GM03348 (cell line): ENCODE results near the gene ALKBH5.
A peak's percentile ranks its signal among the peaks of the same experiment; 100 is the strongest.

Experiments
- DNase-seq: peaks from one replicate; pipeline ENCODE4 v3.0.0; 2012; ENCODE audit warnings: low spot score

Gene ALKBH5

DNA sequence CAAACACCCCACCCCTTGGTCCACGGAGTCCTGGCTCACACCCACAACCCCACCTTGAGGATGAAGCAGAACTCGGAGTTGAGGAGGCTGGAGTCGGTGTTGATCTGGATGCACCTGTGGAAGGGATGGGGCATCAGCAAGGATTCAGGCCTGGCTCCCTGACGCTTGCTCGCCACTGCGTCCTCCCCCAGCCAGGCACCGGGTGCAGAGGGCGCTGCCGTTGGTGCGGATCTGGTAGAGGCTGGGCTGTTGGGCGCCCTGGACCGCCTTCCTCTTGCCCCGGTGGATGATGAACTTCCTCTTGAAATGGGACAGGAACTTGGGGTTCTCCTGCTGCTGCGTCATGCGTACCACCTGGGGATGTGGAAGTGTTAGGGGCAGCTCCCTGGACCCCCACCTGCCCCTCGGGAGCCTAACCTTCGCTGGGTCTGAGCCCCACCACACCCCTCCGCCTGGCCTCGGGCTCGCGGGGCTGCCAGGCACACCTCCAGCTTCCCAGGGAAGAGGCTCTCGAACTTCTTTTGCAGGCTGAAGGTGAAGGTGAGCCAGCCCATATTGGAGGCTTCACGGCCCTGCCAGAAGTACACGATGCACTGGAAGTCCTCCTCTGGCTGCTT lies 62.6 kb downstream of the ALKBH5 start:
- DNase-seq: no peak

DNA sequence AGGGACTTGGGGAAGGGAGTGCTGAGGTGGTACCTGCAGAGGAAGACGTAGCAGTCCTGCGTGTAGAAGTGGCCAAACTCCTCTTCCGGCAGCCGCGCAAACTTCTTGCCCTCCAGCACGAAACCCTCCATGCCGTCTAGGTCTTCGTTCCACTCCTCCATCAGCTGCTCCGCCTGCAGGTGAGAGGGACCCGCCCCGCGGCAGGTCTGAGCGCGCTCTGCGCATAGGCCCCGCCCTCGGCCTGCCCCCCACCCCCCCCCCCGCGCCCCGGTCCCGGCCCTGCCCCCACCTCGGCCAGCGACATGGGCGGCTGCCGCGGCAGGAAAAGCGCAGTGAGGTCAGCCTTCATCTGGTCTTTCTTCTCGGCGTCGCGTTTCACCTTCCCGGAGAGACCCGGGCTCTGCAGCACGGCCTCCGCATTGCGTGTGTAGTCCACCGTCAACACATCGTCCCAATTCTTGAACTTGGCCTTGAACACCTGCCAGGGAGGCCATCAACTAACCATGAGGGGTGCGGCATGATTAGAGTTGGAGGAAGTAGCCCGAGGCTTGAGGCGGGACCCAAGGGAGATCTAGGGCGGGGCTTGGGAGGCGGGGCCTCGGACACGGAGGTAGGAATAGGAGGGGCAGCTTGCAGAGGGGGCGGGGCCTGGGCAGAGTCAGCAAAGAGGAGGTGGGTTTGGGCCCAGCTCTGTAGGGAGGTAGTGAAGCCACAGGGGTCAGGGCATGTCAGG lies 63.4 kb downstream of the ALKBH5 start:
- peak; percentile 77 for DNase-seq

GRCh38 chr17:18247613-18248001 lies 64.0 kb downstream of the ALKBH5 start:
- DNase-seq: no peak

GRCh38 chr17:18248300-18248731 lies 64.7 kb downstream of the ALKBH5 start:
- DNase-seq: peak; percentile 86

GRCh38 chr17:18248811-18249210 lies 65.2 kb downstream of the ALKBH5 start:
- no peak for DNase-seq

GRCh38 chr17:18250259-18250658 lies 66.6 kb downstream of the ALKBH5 start:
- no peak for DNase-seq

DNA sequence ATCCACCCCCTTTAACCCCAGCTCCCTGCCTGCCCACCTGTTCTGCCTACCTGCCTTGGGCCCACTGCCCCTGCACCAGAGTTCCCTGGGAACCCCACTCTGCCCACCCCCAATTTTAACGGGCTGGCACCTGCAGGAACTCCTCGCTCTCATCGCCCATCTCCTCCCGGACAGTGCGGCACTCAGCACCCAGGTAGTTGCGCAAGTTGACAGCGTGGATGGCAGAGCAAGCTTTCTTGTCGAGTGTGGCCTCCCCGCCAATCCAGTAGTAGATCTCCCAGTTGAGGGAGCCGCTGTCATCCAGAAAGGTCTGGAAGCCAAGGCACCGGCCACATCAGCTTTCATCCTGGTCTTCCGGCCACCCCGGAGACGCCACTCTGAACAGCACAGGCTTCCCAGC lies 67.1 kb downstream of the ALKBH5 start:
- no peak for DNase-seq

- DNase-seq: no peak
Observed at GRCh38 chr17:18251204-18251603, 67.6 kb downstream of the ALKBH5 start.

GRCh38 chr17:18252160-18252559 lies 68.5 kb downstream of the ALKBH5 start:
- no peak for DNase-seq

DNA sequence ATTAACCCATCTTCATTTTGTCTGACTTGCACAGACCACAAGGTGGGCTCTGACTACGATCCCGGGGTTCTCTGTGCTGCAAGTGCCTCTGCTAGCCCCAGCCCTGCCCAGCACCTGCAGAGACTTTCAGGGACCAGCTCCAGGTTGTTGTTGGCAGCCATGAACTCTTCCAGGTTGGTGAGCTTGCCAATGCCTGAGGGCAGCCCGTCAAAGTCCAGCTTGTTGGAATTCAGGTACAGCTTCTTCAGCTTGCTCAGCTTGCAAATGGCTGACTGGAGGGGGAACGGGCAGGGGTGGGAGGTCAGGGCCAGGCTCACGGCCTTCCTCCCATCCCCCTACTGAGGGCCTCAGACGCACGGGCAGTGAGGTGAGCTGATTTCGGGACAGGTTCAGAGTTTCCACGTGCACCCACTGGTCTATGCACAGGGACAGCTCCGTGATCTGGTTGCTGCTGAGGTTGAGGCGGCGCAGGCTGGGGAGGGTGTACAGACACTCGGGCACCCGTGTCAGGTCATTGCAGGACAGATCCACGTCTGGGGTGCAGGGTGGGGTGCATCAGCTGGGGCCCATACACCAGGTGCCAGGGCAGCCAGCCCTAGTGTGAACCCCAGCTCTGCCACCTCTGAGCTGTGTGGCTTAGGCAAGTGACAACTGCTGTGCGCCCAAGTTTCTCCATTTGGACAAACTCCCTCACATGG lies 69.7 kb downstream of the ALKBH5 start:
- DNase-seq: no peak

DNA sequence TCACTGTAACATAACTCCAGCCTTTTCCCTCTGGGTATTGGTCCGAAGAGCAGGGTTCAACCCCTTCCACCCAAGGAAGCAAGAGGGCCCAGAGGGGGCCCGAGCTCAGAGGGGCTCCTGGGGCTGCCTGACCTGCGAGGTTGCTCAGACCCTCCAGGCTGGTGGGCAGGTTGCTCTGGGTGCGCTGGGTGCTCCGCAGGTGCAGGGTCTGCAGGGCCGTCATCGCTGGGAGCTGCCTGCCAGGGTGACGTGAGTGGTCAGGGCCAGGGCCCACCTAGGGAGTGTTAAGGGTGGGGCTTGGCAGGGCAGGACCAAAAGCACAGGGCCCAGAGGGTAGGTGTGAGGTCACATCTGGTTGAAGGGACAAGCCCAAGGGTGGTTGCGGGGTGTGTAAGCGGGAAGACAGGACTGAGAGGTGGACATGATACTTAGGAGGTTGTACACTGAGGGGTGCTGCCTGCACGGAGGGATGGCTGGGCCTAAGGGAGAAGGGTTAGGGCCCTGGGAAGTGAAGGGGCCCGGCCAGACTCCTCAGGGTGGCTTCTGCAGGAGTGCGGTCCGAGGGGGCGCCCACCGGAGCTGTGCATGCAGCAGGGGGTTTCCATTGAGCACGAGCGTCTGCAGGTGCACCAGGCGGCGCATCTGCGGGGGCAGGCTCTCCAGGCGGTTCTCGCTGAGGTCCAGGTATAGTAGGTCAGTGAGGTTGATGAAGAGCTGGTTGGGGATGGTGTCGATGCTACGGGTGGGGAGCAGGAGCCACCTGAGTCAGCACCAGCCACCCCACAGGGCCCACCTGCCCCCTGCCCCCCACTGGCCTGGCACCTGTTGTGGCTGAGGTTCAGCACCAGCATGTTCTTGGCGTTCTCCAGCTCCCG lies 70.6 kb downstream of the ALKBH5 start:
- no peak for DNase-seq

DNA sequence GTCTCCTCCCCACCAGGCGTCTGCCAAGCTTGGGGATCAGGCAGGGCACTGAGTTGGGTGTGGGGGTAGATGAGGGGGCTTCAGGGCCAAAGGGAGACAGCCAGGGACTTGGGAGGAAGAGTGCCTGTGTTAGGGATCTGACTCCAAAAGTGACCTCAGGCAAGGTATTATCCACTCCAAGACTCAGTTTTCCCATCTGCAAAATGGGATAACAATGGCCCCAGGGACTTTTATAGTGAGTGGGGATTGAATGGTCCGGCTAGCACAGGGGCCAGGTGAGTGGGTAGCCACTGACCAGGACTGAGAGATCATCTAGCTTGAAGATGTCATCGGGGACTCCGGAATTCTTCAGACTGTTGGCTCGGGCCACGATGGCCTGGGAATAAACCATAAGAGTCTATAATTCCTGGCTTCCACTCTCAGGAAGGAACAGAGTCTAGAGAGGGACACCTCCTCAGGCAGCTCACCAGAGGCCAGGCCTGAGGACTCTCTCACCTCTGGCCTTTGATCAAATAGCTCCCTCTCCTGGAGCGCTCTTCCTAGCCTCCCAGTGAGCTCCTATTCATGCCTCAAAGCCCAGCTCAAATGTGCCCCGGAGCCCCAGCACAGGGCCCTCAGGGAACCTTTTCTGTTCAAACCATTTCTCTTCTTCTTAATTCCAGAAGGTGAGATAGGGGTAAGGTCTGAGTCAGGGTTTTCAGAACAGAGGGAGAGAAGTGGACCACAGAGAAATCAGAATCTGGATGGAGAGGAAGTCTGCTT lies 71.4 kb downstream of the ALKBH5 start:
- DNase-seq: no peak

DNA sequence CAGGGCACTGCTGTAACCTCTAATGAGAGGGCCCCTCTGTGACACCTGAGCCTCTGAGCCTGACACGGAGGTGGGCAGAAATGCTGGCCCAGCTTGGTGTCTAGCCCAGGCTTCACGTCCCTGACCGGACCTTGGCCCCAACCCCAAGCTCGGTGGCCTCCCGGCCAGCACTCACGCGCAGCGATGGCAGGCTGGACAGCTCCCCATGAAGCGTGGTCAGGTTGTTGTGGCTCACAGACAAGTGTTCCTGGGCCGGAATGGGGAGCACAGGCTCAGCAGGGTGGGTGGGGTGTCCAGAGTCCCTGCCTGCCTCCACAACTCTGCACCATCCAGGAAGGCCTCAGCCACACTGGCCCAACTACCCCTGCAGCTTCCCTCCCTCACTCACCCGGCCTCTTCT lies 72.7 kb downstream of the ALKBH5 start:
- DNase-seq: no peak

- no peak for DNase-seq
Observed at GRCh38 chr17:18256776-18257175, 73.1 kb downstream of the ALKBH5 start.

DNA sequence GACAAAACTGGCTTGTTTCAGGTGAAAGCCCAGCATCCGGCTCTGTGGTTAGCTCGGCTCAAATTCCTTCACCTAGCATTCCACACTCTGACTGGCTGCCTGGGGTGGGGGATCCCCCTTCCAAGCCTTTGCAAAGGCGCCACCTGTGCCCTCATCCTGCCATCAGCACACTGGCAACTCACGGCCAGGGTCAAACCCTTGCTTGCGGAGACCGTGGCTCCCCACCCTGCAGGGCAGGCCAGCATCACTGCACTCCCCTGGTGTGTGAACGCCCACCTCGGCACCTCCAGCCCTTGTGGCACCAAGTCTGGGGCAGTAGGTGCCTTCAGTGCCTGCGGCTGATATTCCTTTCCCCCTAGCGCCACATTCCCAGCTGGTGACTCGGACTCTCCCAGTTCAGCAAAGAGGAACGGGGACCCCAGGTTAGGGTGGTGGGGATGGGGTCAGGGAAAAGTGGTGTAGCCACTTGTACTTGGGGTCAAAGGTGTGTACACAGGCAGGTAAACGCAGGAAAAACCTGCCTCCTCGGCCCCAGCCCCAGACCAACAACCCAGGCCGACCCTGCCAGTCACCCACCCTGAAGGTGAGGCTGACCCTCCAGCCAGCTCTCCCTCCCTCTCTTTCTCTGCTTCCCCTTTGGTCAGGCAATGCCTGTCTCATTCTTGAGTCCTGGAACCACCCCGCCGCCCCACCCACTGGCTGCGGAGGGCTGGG lies 73.8 kb downstream of the ALKBH5 start:
- peak; percentile 81 for DNase-seq

DNA sequence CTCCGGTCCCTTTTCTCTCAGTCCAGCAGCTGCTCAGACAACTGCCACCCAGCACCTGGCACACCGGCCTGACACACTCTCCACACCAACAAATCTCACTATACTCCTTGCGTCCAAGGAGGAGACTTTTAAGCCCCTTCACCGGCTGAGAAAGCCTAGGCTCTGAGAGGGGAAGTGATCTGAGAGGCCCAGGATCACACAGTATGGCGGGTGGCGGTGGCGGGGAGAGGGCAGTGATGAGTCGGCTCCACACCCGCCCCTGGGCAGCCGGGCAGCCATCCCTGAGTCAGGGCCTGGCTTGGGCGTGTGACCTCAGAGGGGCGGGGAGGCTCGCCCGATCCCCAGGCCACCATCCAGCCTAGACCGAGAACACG lies 74.3 kb downstream of the ALKBH5 start:
- peak; percentile 95 for DNase-seq

DNA sequence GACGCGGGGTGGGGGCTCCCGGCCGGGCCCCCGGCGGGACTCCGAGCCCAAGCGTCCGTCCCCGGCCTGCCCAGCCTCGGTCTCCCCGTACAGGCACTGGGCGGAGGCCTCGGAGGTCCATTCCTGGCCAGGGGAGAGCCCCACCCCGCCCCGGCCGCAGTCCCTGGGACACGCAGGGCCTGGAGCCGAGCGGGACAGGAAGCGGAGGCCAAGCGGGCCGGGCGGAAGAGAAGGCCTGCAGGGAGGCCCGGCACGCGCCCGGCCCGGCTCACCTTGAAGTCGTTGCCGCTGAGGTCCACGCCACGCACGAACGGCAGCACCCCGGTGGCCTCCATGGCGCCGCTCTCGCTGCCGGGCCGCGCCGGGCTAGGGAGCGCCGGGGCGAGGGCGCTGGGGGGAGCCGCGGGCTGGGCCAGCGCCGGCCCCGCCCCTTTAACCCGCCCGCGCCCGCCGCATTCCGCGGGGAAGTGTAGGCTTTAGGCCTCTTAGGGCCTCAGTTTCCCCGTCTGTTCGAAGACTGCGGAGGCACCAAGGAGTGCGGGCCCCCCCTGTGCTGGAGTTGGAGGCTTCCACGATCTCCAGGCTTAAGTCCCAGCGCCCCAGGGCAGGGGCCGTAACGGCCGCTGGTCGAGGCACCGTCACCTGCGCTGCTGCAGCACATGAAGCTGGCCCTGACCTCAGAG lies 74.9 kb downstream of the ALKBH5 start, which contains the start of gene FLII:
Gene FLII, minus strand, starts transcription at position 383 of the 683 bp plus-strand sequence. Its CDS starts 48 bp downstream, at position 335.
- DNase-seq: peak; percentile 93
